Colonic mucosa (tissue), 4 donors: ENCODE data around the gene RNASE7. TPM values are rescaled to one million over a fixed set of nuclear protein-coding genes. Genes with fewer than 3 reads are reported as not detected.

Experiments
- DNase-seq: peaks from one replicate; pipeline ENCODE4 v3.0.0-alpha.2; 2020
- H3K27ac ChIP-seq: fragments of 200-600 bp; one replicate; pipeline ENCODE4 v1.8.0; 2021
- H3K27me3 ChIP-seq: fragments of 200-600 bp; one replicate; pipeline ENCODE4 v1.8.0; 2021
- H3K36me3 ChIP-seq: fragments of 200-600 bp; one replicate; pipeline ENCODE4 v1.8.0; 2021
- H3K4me1 ChIP-seq: fragments of 200-600 bp; one replicate; pipeline ENCODE4 v1.8.0; 2021; ENCODE audit warnings: mild to moderate bottlenecking
- H3K4me3 ChIP-seq: fragments of 200-600 bp; one replicate; pipeline ENCODE4 v1.8.0; 2021
- H3K9ac ChIP-seq, 2 donors: one replicate each; pipeline ENCODE4 v1.7.0; 2013; ENCODE audit warnings: control low read depth in 2 of 2, low read depth in 2 of 2, low read length in 2 of 2
- H3K9me3 ChIP-seq: fragments of 200-600 bp; one replicate; pipeline ENCODE4 v1.8.0; 2021
- CTCF ChIP-seq: fragments of 200-600 bp; IDR thresholded peaks from one replicate; pipeline ENCODE4 v1.8.0; 2022; ENCODE audit warnings: antibody characterized with exemption, mild to moderate bottlenecking
- intact Hi-C: fragments of 100-400 bp; cut with DNase I; formaldehyde crosslinking; loops from one replicate; pipeline ENCODE4 v1.14.1; 2022
- total RNA-seq, 2 donors: library from RNA; stranded (reverse); fragmentation: NEBNext Ultra II Directional in 1 of 2; extraction: Animal tissue kit (Norgen Biotek cat#: 25700) in 1 of 2; gene quantifications; one replicate each; pipeline ENCODE4 v1.2.1, GENCODE V29; 2021
- donor health status: healthy.
- donor health status: DM: no; HTN: no; CAD: no.
- donor health status: DM: no; HTN: no; CAD: no.

Gene RNASE7
- total RNA-seq, 2 donors from 2014 or later, result 0.16 to 0.30 TPM

GRCh38 chr14:21018781-21019180 is 23.4 kb upstream of the RNASE7 start:
- peaks cover 4% of the 10 kb centered on the region for H3K36me3 ChIP-seq
- no peak overlapping the region for H3K9ac ChIP-seq
- no peaks in the 10 kb centered on the region for H3K4me1 ChIP-seq
- TF ChIP-seq CTCF, result no peak
- no peak overlapping the region for H3K4me3 ChIP-seq
- no peak overlapping the region for H3K27ac ChIP-seq
- no peaks in the 10 kb centered on the region for H3K9me3 ChIP-seq
- H3K27me3 ChIP-seq, result no peaks in the 10 kb centered on the region
- no peak for DNase-seq
- intact Hi-C loops, result loop anchor here (5.0 kb wide), 1 partner anchor 74 kb away; no protein-coding TSS in a partner anchor

DNA sequence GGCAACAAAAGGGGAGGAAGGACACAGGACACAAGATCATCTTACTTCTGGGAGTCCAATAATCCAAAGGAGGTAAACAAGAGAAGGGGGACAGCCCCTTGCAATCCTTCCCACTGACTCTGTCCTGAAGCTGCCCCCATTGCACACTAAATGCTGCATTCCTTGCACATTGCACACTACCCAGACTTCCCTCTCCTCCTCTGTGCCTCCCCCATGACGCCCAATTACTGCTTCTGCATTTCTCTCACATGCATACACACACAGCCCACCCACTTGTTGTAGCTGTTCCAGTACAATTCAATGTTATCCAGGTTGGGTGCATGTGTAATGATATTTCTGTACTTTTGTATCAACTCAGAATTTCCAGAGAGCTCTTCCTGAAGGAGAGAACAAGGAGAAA is 22.8 kb upstream of the RNASE7 start:
- no peaks in the 10 kb centered on the region for H3K27me3 ChIP-seq
- no peak for DNase-seq
- H3K9ac ChIP-seq, result no peak overlapping the region
- no peak overlapping the region for H3K27ac ChIP-seq
- no peaks in the 10 kb centered on the region for H3K9me3 ChIP-seq
- peaks cover 4% of the 10 kb centered on the region for H3K36me3 ChIP-seq
- H3K4me1 ChIP-seq, result no peaks in the 10 kb centered on the region
- no peak for TF ChIP-seq CTCF
- H3K4me3 ChIP-seq, result no peak overlapping the region
- intact Hi-C loops, result loop anchor here (5.0 kb wide), 1 partner anchor 73 kb away; no protein-coding TSS in a partner anchor

DNA sequence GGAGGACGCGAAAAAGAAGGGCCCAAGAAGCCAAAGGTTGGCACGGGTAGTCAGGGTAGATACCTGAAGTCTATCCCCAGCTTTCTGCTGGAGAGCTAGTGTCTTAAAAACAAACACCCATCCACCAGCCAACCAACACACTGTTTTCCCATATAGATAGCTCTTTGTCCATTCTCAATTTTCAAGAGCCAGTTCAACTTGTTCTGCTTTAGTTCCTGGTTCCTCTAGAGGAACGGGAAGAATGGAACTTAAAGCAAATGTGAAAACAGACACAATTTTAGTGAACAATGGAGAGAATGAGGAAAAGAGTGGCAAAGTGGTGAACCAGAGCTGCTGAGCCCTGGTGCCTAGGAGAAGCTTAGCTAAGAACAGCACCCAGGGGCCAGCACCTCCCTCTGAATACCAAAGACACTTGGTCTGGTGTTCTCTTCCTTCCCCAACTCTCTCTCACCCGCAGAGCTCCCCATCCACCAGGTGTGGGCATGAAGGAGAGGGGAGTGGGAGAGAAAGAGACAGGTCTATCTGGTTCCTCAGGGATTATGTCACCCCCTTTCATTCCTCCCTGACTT is 21.1 kb upstream of the RNASE7 start:
- Histone ChIP-seq H3K9ac (no peak overlapping the region), H3K36me3 (peaks cover 4% of the 10 kb centered on the region), H3K27ac (no peak overlapping the region), H3K4me1 (no peaks in the 10 kb centered on the region), H3K4me3 (no peak overlapping the region), H3K27me3 (no peaks in the 10 kb centered on the region), H3K9me3 (no peaks in the 10 kb centered on the region)
- intact Hi-C loops, result no loop called here
- TF ChIP-seq CTCF, result no peak
- no peak for DNase-seq

GRCh38 chr14:21022686-21023085 is 19.5 kb upstream of the RNASE7 start:
- Histone ChIP-seq H3K36me3 (no peaks in the 10 kb centered on the region), H3K9ac (peak overlapping the region in 1 of 2 donors; percentile 94), H3K4me1 (no peaks in the 10 kb centered on the region), H3K4me3 (no peak overlapping the region), H3K9me3 (no peaks in the 10 kb centered on the region), H3K27ac (no peak overlapping the region), H3K27me3 (no peaks in the 10 kb centered on the region)
- no peak for TF ChIP-seq CTCF
- intact Hi-C loops, result no loop called here
- no peak for DNase-seq

- intact Hi-C loops, result no loop called here
- no peak for TF ChIP-seq CTCF
- H3K9me3 ChIP-seq, result no peaks in the 10 kb centered on the region
- no peak overlapping the region for H3K27ac ChIP-seq
- no peaks in the 10 kb centered on the region for H3K27me3 ChIP-seq
- no peak for DNase-seq
- H3K4me1 ChIP-seq, result no peaks in the 10 kb centered on the region
- peak overlapping the region in 1 of 2 donors; percentile 94 for H3K9ac ChIP-seq
- H3K4me3 ChIP-seq, result no peak overlapping the region
- no peaks in the 10 kb centered on the region for H3K36me3 ChIP-seq
These were observed 19.0 kb upstream of the RNASE7 start for GRCh38 chr14:21023174-21023573.
